Regular cardiac myocyte (primary cell): ENCODE measurements around the gene TIPRL. TPM values are rescaled to one million over a fixed set of nuclear protein-coding genes. Genes with fewer than 3 reads are reported as not detected.

Experiments used
- total RNA-seq: library from RNA; depleted of rRNA; stranded (reverse); fragments of >200 nt; gene quantifications from 2 replicates; pipeline ENCODE4 v1.2.3, GENCODE V29; 2014

TIPRL gene
- 37.0 and 38.3 TPM in 2 replicates for total RNA-seq

DNA sequence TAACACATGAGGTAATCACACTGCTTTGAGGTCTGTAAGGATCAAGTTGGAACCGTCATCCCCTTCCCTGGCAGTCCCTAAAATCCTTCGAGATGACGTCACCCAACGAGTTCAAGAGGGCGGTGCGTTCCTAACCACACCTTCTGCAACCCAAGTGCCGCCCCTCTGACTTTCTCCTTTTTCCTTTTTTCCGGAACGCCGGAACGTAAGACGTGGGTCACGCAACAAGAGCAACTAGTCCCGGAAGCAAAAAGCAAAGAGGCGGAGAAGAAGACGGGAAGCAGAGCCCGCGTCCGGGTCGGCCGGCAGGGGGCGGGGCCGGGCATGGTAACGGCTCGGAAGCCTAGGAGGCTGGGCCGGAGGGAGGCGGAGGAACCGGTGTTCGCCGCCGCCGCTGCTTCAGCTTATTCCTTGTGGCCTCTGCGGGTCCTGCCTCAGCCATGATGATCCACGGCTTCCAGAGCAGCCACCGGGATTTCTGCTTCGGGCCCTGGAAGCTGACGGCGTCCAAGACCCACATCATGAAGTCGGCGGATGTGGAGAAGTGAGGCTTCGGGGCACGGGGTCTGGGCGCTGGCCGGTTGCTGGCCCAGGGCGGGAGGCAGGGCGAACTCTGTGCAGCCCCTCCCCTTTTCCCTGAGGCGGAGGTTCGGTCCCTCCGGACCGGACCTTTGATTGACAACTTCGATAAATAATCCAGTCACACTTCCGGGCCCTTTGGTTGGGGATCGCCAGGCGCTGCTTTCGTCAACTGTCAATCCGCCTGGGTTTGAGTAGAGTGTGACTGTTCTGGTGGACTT lies at the start of gene TIPRL:
TSS of gene TIPRL (plus strand) at position 325 of the 800 bp plus-strand sequence. CDS start at position 441, 116 bp downstream.

DNA sequence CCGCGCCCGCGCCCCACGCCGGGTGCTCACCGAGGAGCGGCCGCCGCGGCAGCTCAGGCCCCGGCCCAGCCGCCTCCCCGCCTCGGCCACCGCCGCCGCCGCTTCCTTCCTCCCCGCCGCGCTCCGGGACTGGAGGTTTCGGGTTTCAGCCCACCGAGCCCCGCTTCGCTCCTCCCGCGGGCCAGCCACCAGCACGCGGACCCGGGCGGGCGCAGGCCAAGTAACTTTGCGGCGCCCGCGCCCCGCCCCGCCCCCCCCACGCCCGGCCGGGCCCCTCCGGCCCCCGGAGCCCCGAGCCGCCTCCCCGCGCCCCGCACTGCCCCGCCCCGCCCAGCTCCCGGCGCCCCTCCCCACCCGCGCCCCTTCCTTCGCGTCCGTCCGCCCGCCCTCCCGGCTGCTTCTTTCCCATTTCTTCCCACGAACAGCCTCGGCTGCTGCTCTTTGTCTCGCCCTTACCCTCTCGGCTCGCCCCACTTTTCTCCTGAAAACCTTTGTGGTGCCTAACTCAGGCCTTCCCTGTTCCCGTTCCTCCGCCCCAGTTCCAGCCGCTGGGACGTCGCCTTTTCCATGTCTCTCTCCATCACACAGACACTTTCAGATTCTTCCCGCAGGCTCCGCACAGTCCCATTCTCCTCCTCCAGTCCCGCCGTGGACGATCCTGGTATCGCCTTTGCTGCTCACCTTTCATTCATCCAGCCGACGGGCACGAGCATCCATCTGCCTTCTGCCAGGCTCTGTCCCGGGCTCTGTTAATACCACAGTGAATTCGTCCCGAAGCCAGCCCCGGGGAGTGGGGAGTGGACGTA lies 41.9 kb upstream of the TIPRL start, which contains the start of gene GPR161:
TSS of gene GPR161 (minus strand) at position 222 of the 806 bp plus-strand sequence. CDS start 32,080 bp downstream, outside the sequence.

DNA sequence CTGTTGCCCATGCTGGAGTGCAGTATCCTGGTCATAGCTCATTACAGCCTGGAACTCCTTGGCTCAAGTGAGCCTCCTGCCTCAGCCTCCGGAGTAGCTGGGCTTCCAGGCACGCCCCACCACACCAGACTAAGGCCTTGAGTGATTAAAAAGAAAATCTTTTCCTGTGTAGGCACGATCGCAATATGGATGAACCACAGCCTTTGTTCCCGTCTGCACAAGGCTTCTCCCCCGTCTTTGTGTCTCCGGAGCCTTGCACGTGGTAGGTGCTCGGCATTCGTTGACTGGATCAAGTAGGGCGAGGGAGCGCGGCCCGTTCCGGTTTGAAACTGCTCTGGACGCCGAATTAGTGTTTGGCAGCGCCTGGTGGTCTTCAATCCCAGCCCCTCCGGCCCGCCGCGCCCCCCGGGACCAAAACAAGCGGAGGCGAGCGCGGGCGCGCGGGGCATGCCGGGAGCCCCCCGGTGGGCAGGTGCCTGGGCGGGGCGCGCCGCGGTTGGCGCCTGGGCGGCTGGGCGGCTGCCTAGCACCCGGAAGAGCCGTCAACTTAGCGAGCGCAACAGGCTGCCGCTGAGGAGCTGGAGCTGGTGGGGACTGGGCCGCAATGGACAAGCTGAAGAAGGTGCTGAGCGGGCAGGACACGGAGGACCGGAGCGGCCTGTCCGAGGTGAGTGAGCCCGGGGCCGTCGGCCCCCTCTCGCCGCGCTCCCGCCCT lies 46.9 kb downstream of the TIPRL start, which contains the start of gene SFT2D2:
TSS of gene SFT2D2 (plus strand) at position 529 of the 715 bp plus-strand sequence. CDS start at position 605, 76 bp downstream.

Other genes with a start within 250 kb of the TIPRL start
- gene DCAF6, start 242.3 kb upstream of the TIPRL start, total RNA-seq, result 57.5 and 82.3 TPM in 2 replicates
- gene MPC2, start 241.9 kb upstream of the TIPRL start, total RNA-seq, result 50.7 and 58.7 TPM in 2 replicates
- gene GPR161, start 42.0 kb upstream of the TIPRL start, total RNA-seq, result 7.9 and 11.7 TPM in 2 replicates
- gene SFT2D2, start 47.0 kb downstream of the TIPRL start, total RNA-seq, result 31.0 and 33.9 TPM in 2 replicates
- gene TBX19, start 101.9 kb downstream of the TIPRL start, total RNA-seq, result 0.58 and 1.1 TPM in 2 replicates